ENCODE measurements around the gene NXPH1. TPM values are rescaled to one million over a fixed set of nuclear protein-coding genes. Genes with fewer than 3 reads are reported as not detected.

The NXPH1 gene
- total RNA-seq, 1 donor from 2014 or later, result not detected

- H3K4me1 ChIP-seq, result peaks cover 23% of the 10 kb centered on the region
- no peak overlapping the region for H3K9ac ChIP-seq
- H3K27me3 ChIP-seq, result peaks cover 88% of the 10 kb centered on the region
- peak; percentile 95 for DNase-seq (ENCODE audit: low spot score)
- H3K4me1 Mint-ChIP-seq, result peaks cover 22% of the 10 kb centered on the region
- H3K36me3 ChIP-seq, result no peaks in the 10 kb centered on the region
- no peak overlapping the region for H3K27ac ChIP-seq
- no peak overlapping the region for H3K27ac Mint-ChIP-seq
- peak overlapping the region; percentile 86 for H3K4me2 ChIP-seq
- H3F3A ChIP-seq (ENCODE audit: low read depth), result peaks cover 29% of the 10 kb centered on the region
- H4K20me1 ChIP-seq (ENCODE audit: low read depth), result peaks cover 51% of the 10 kb centered on the region
- H3K4me3 ChIP-seq, result peak overlapping the region; percentile 51
- H3K9me3 ChIP-seq (ENCODE audit: low read depth), result no peaks in the 10 kb centered on the region
- H3K36me3 Mint-ChIP-seq, result no peaks in the 10 kb centered on the region
- peaks cover 67% of the 10 kb centered on the region for H3K27me3 Mint-ChIP-seq (ENCODE audit: insufficient read depth, low read depth)
- peak; percentile 31 for TF ChIP-seq EZH2phosphoT487 (IDR thresholded peaks at IDR 0.05)
- TF ChIP-seq EZH2 (IDR thresholded peaks at IDR 0.05), result no peak
- TF ChIP-seq CTCF (IDR thresholded peaks at IDR 0.05), result no peak
- no peaks in the 10 kb centered on the region for H3K79me2 ChIP-seq (ENCODE audit: low read depth)
- H3K4me3 Mint-ChIP-seq, result peak overlapping the region; percentile 86
- no peaks in the 10 kb centered on the region for H3K9me3 Mint-ChIP-seq
- H2AFZ ChIP-seq (replicated peaks), result no peak overlapping the region
These were observed 9.4 kb downstream of the NXPH1 start for GRCh38 chr7:8442814-8443304.

DNA sequence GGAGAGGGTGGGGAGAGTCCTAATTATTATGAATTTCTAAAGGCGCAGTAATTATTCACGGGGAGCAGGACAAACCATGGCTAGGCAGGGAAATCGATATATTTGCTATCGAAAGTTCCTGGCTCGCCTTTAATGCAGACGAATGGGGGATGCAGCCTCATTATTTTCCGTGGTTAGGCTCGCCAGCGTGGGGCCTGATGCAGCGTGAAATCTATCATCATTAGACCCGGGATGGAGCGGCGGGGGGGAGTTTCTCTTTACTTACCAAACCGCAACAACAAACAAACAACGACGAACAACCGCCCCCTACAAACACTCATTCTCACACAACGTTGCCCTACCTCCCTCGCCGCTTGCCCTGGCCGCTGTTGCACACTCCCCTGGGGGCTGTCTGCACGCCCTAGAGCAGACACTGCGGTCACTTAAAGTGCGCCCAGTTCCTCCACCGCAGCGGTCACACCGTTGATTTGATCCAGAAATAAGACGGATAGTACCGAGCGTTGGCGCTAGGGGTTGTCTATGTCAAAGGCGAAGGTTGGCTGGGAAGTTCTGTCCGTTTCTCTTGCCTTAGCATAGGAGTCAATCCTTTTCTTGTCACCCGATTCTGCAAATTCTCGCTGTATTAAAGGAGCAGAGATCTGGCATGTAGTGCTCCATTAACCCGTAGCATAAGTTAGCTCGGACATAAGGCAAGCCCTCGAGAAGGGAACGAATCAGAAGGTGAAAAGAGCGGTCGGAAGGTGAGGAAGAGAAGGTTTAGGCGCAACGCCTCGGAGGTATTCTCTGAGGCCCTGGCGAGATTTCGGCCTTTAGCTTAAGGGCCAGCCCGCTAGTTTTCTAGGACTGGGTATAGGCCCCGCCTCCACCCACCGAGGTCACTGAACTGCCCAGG, 10.4 kb downstream of the NXPH1 start:
- Histone ChIP-seq H3K4me2 (peak overlapping the region; percentile 86), H3K36me3 (no peaks in the 10 kb centered on the region), H3K4me1 (peaks cover 23% of the 10 kb centered on the region), H3K4me3 (peak overlapping the region; percentile 51), H3F3A (ENCODE audit: low read depth) (peaks cover 29% of the 10 kb centered on the region), H3K27ac (no peak overlapping the region), H4K20me1 (ENCODE audit: low read depth) (peaks cover 45% of the 10 kb centered on the region), H3K9ac (no peak overlapping the region), H3K79me2 (ENCODE audit: low read depth) (no peaks in the 10 kb centered on the region), H3K9me3 (ENCODE audit: low read depth) (no peaks in the 10 kb centered on the region), H2AFZ (replicated peaks) (peak overlapping the region; percentile 36), H3K27me3 (peaks cover 79% of the 10 kb centered on the region)
- TF ChIP-seq EZH2phosphoT487 (IDR thresholded peaks at IDR 0.05) (peak; percentile 37), CTCF (IDR thresholded peaks at IDR 0.05) (peak; percentile 55), EZH2 (IDR thresholded peaks at IDR 0.05) (peak; percentile 64)
- Mint-ChIP-seq H3K4me3 (peak overlapping the region; percentile 86), H3K27ac (no peak overlapping the region), H3K4me1 (peaks cover 22% of the 10 kb centered on the region), H3K36me3 (no peaks in the 10 kb centered on the region), H3K9me3 (no peaks in the 10 kb centered on the region), H3K27me3 (ENCODE audit: insufficient read depth, low read depth) (peaks cover 58% of the 10 kb centered on the region)
- DNase-seq (ENCODE audit: low spot score), result peak; percentile 78

DNA sequence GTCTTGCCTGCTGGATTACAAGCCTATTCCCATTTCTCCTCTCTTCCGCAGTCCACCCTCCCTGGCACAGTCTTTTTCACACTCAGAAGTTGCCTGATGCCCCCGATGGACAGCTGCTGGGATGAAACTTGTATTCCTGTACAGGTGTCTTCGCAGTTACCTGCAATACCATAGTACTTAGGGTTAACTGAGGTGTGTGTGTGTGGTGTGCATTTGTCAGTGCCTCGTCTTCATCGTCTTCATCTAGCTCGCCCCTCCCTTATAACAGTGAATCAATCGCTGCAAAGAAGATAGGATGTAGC, 11.0 kb downstream of the NXPH1 start:
- Histone ChIP-seq H3K4me2 (peak overlapping the region; percentile 86), H4K20me1 (ENCODE audit: low read depth) (peaks cover 41% of the 10 kb centered on the region), H3F3A (ENCODE audit: low read depth) (peaks cover 29% of the 10 kb centered on the region), H3K4me3 (peak overlapping the region; percentile 51), H3K79me2 (ENCODE audit: low read depth) (no peaks in the 10 kb centered on the region), H3K36me3 (no peaks in the 10 kb centered on the region), H3K9me3 (ENCODE audit: low read depth) (no peaks in the 10 kb centered on the region), H2AFZ (replicated peaks) (peak overlapping the region; percentile 36), H3K9ac (no peak overlapping the region), H3K27me3 (peaks cover 73% of the 10 kb centered on the region), H3K4me1 (peaks cover 23% of the 10 kb centered on the region), H3K27ac (no peak overlapping the region)
- DNase-seq (ENCODE audit: low spot score), result no peak
- TF ChIP-seq CTCF (IDR thresholded peaks at IDR 0.05), result peak; percentile 3
- no peak for TF ChIP-seq EZH2 (IDR thresholded peaks at IDR 0.05)
- Mint-ChIP-seq H3K9me3 (no peaks in the 10 kb centered on the region), H3K4me1 (peaks cover 22% of the 10 kb centered on the region), H3K27me3 (ENCODE audit: insufficient read depth, low read depth) (peaks cover 54% of the 10 kb centered on the region), H3K4me3 (peak overlapping the region; percentile 16), H3K36me3 (no peaks in the 10 kb centered on the region), H3K27ac (no peak overlapping the region)
